Peyer's patch (tissue), 4 donors: Measurements from ENCODE around the gene TMED6.

Experiments
- CTCF ChIP-seq, 6 experiments: fragments of 450-650 bp in 4 of 6; fragments of 200-600 bp in 2 of 6; sonication (generic) in 1 of 6; IDR thresholded peaks; one replicate each; pipeline ENCODE4 v1.5.1; 2017 to 2019; ENCODE audit warnings: antibody characterized with exemption in 6 of 6, mild to moderate bottlenecking in 3 of 6, moderate library complexity in 1 of 6
- POLR2A ChIP-seq, 2 donors: fragments of 450-650 bp; IDR thresholded peaks; one replicate each; pipeline ENCODE4 v1.5.1; 2017; ENCODE audit warnings: antibody characterized with exemption in 2 of 2, mild to moderate bottlenecking in 2 of 2, moderate library complexity in 2 of 2

GRCh38 chr16:69340095-69340644, 11.4 kb downstream of the TMED6 start:
- TF ChIP-seq CTCF (IDR thresholded peaks at IDR 0.05) = no peak
- no peak for TF ChIP-seq POLR2A (IDR thresholded peaks at IDR 0.05)
